PFSK-1 (cell line): ENCODE results near the gene LRRC32.

ENCODE experiments used
- FOXP2 ChIP-seq: optimal IDR thresholded peaks from 2 replicates; pipeline ENCODE3; 2011; ENCODE audit warnings: borderline replicate concordance, control low read depth, inconsistent platforms; ENCODE audit not compliant: insufficient read depth; ENCODE audit errors: extremely low read length, extremely low read depth
- POLR2AphosphoS5 ChIP-seq: IDR thresholded peaks from 2 replicates; pipeline ENCODE4 v1.6.1; 2012; ENCODE audit warnings: low read depth, mild to moderate bottlenecking, control low read depth, low read length, moderate library complexity
- SIN3A ChIP-seq: IDR thresholded peaks from 2 replicates; pipeline ENCODE4 v1.6.1; 2012; ENCODE audit warnings: mild to moderate bottlenecking, low read length, moderate library complexity, borderline replicate concordance; ENCODE audit not compliant: insufficient read depth
- TAF1 ChIP-seq: IDR thresholded peaks from 2 replicates; pipeline ENCODE4 v1.6.1; 2012; ENCODE audit warnings: low read length, control low read depth, borderline replicate concordance; ENCODE audit not compliant: insufficient read depth
- TF ChIP-seq, protein P1 (sequence below), 2 experiments: IDR thresholded peaks; 2 replicates each; pipeline versions ENCODE4 v1.6.1 to v1.8.0; 2011 to 2012; ENCODE audit warnings: low read depth in 2 of 2, low read length in 2 of 2, control low read depth in 1 of 2, inconsistent platforms in 1 of 2, mild to moderate bottlenecking in 1 of 2, moderate library complexity in 1 of 2; ENCODE audit not compliant: insufficient read depth in 1 of 2

LRRC32 gene

DNA sequence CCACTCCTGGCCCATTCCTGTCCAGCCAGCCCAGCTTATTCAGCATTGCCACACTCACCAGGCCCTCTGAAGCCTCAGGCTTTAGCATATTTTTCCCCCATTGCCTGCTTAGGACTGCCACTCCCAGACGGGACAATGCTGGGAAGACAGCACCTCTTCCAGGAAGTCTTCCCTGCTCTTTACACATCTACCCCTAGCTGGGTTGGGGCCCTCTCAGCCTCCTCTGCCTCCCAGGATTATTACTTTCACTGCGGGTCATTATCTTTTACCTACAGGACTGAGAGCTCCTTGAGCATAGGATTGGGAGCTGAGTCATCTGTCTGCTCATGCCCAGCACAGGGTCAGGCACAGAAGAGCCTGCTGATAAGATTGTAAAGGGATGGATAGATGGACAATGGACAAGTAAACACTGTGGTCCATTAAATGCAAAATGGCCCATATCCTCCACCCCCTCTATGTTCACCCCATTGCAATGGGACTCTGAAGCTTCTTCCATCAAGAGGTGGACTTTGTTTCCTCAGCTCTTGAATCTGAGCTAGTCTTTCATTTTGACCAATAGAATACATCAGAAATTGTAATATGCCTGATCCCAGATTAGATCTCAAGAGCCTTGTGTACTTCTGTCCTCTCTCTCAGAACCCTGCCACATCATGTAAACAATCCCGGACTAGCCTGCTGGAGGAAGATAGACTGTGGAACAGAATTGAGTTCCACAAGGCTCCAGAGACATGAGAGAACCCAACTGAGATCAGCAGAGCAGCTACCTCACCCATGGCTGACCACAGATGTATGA is 32.0 kb upstream of the LRRC32 start:
- TF ChIP-seq, protein P1, sequence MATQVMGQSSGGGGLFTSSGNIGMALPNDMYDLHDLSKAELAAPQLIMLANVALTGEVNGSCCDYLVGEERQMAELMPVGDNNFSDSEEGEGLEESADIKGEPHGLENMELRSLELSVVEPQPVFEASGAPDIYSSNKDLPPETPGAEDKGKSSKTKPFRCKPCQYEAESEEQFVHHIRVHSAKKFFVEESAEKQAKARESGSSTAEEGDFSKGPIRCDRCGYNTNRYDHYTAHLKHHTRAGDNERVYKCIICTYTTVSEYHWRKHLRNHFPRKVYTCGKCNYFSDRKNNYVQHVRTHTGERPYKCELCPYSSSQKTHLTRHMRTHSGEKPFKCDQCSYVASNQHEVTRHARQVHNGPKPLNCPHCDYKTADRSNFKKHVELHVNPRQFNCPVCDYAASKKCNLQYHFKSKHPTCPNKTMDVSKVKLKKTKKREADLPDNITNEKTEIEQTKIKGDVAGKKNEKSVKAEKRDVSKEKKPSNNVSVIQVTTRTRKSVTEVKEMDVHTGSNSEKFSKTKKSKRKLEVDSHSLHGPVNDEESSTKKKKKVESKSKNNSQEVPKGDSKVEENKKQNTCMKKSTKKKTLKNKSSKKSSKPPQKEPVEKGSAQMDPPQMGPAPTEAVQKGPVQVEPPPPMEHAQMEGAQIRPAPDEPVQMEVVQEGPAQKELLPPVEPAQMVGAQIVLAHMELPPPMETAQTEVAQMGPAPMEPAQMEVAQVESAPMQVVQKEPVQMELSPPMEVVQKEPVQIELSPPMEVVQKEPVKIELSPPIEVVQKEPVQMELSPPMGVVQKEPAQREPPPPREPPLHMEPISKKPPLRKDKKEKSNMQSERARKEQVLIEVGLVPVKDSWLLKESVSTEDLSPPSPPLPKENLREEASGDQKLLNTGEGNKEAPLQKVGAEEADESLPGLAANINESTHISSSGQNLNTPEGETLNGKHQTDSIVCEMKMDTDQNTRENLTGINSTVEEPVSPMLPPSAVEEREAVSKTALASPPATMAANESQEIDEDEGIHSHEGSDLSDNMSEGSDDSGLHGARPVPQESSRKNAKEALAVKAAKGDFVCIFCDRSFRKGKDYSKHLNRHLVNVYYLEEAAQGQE (IDR thresholded peaks at IDR 0.05; ENCODE audit: insufficient read depth in 1 of 2, low read depth in 2 of 2, low read length in 2 of 2) = no peak
- TF ChIP-seq SIN3A (no peak), FOXP2 (no peak), TAF1 (no peak), POLR2AphosphoS5 (no peak)

DNA sequence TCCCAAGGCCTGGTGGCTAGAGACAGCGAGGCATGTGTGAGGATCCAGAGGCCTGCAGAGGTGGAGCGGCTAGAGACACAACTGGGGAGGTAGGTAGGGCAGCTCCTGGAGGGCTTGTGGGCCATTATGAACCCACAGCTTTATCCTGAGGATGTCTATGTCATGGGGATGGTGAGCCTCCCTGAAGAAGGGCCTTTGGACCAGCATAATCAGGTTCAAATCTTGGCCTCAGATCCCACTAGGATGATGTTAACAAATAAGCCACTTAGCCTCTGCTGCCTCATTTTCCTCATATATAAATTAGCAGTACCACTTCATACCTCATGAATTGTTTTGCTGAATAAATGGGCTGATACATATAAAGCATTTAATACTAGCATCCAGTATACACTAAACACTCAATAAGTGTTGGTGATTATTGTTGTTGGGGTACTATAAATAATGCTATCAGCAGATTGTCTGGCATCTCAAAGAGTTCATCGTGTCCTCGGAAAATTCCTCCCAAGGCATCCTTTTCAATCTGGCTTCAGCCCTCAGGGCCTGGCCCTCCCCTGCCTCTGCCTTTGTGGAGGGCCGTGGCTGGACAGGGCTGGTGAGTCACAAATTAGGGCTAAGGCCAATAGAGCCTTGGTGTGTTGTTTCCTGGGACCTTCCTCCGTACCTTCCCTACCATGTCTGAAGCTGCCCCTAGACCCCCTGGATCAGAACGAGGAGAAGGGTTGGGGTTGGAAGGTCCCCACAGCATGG is 30.9 kb upstream of the LRRC32 start:
- TF ChIP-seq TAF1 (no peak), SIN3A (no peak)
- TF ChIP-seq, protein P1 (IDR thresholded peaks at IDR 0.05; ENCODE audit: insufficient read depth in 1 of 2, low read depth in 2 of 2, low read length in 2 of 2) = no peak

DNA sequence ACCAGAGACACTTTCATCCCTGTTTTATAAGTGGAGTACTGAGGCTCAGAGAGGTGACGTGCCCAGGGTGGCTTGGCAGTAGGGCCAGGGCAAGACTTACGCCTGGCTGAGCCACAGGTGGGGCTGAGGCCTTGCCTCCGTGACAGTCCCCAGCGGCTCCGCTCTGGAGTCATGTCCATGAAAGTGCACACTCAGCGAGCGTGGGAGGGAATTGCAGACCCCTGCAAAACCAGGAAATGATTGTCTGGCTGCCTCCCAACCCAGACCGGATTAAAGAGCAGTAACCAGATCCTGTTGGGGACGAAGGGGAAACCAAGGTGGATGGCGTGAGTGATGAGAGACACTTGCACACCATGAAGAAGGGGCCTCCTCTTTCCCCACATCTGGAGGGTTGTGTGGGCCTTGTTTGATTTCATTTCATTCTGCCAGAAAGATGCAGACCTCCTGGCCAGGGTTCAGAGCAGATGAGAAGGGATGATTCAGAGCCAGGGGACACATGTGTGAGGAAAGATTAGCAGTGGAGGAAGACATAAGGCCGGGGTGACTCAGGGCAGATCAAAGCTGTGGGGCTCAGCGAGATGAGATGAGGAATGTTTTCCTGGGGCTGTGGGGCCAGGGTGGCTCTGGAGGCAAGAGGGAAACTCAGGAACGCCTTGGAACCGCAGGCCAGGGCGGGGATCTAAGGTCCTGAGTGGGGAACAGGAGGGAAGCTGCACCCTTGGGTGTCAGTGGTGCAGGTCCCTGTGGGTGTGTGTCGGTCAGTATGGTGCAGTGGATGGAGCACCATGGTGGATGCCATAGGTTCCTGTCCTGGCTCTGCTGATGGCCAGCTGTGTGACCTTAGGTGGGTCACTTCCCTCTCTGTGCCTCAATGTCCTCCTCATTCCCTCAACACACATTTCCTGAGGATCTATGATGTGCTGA is 29.9 kb upstream of the LRRC32 start:
- TF ChIP-seq POLR2AphosphoS5 (no peak), FOXP2 (no peak), SIN3A (no peak), TAF1 (no peak)
- TF ChIP-seq, protein P1 (IDR thresholded peaks at IDR 0.05; ENCODE audit: insufficient read depth in 1 of 2, low read depth in 2 of 2, low read length in 2 of 2) = peak in 1 of 2 experiments; percentile 9; a peak in 1 of 4 replicates

DNA sequence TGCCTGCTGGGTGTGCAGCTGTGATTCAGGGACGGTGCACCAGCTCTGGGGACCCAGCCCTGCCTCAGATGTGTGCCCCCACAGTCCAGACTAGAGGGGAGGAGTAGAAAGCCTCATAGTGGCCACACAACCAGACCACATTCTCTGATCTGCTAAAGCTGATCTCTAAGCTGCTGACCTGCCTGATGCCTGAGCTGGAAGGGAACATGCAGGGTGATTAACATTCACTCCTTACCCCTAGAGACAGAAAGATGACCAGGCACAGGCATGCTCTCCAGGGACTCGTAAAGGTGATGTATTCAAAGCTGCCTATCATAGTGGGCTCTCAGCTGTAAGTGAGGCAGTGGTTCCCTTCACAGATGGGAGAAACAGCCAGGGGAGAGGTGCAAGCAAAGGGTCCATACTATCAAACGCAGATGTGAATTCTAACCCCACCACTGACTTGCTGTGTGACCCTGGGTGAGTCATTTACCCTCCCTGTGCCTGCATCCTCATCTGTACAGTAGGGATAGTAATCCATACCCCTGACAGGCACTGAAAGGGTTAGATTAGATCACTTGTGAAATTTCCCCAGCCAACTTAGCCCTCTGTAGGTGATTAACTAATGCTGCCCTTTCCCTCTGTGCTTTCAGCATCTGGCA is 29.0 kb upstream of the LRRC32 start:
- TF ChIP-seq, protein P1 (IDR thresholded peaks at IDR 0.05; ENCODE audit: insufficient read depth in 1 of 2, low read depth in 2 of 2, low read length in 2 of 2) = no peak
- TF ChIP-seq TAF1 (no peak), POLR2AphosphoS5 (no peak), FOXP2 (no peak), SIN3A (no peak)
